ENCODE data around the gene NCBP3. TPM values are rescaled to one million over a fixed set of nuclear protein-coding genes. Genes with fewer than 3 reads are reported as not detected.

The NCBP3 gene
- total RNA-seq, 1 donor from 2014 or later: 133 TPM

- H3K36me3 Mint-ChIP-seq (ENCODE audit: unreplicated experiment): peaks cover 24% of the 10 kb centered on the region
- no peak overlapping the region for H3K4me3 Mint-ChIP-seq (ENCODE audit: unreplicated experiment)
- peaks cover 5% of the 10 kb centered on the region for H3K27me3 Mint-ChIP-seq (ENCODE audit: unreplicated experiment)
- DNase-seq: no peak
- peaks cover 8% of the 10 kb centered on the region for H3K9me3 Mint-ChIP-seq (ENCODE audit: unreplicated experiment)
- no peak overlapping the region for H3K27ac Mint-ChIP-seq (ENCODE audit: unreplicated experiment)
- H3K4me1 Mint-ChIP-seq (ENCODE audit: low read depth, unreplicated experiment): no peaks in the 10 kb centered on the region
- TF ChIP-seq CTCF (IDR thresholded peaks at IDR 0.05; ENCODE audit: partially characterized antibody, unreplicated experiment): no peak
Observed at GRCh38 chr17:3763777-3764170, 82.3 kb downstream of the NCBP3 start.

- no peak for DNase-seq
- Mint-ChIP-seq H3K27ac (ENCODE audit: unreplicated experiment) (no peak overlapping the region), H3K27me3 (ENCODE audit: unreplicated experiment) (peaks cover 5% of the 10 kb centered on the region), H3K4me1 (ENCODE audit: low read depth, unreplicated experiment) (no peaks in the 10 kb centered on the region), H3K4me3 (ENCODE audit: unreplicated experiment) (no peak overlapping the region), H3K36me3 (ENCODE audit: unreplicated experiment) (peaks cover 24% of the 10 kb centered on the region), H3K9me3 (ENCODE audit: unreplicated experiment) (peaks cover 8% of the 10 kb centered on the region)
- TF ChIP-seq CTCF (IDR thresholded peaks at IDR 0.05; ENCODE audit: partially characterized antibody, unreplicated experiment): no peak
Observed at GRCh38 chr17:3762922-3763776, 82.9 kb downstream of the NCBP3 start.

GRCh38 chr17:3761918-3762380 lies 84.1 kb downstream of the NCBP3 start:
- peaks cover 8% of the 10 kb centered on the region for H3K9me3 Mint-ChIP-seq (ENCODE audit: unreplicated experiment)
- peaks cover 5% of the 10 kb centered on the region for H3K27me3 Mint-ChIP-seq (ENCODE audit: unreplicated experiment)
- no peak for TF ChIP-seq CTCF (IDR thresholded peaks at IDR 0.05; ENCODE audit: partially characterized antibody, unreplicated experiment)
- H3K27ac Mint-ChIP-seq (ENCODE audit: unreplicated experiment): no peak overlapping the region
- DNase-seq: no peak
- H3K36me3 Mint-ChIP-seq (ENCODE audit: unreplicated experiment): peaks cover 24% of the 10 kb centered on the region
- no peaks in the 10 kb centered on the region for H3K4me1 Mint-ChIP-seq (ENCODE audit: low read depth, unreplicated experiment)
- no peak overlapping the region for H3K4me3 Mint-ChIP-seq (ENCODE audit: unreplicated experiment)

DNA sequence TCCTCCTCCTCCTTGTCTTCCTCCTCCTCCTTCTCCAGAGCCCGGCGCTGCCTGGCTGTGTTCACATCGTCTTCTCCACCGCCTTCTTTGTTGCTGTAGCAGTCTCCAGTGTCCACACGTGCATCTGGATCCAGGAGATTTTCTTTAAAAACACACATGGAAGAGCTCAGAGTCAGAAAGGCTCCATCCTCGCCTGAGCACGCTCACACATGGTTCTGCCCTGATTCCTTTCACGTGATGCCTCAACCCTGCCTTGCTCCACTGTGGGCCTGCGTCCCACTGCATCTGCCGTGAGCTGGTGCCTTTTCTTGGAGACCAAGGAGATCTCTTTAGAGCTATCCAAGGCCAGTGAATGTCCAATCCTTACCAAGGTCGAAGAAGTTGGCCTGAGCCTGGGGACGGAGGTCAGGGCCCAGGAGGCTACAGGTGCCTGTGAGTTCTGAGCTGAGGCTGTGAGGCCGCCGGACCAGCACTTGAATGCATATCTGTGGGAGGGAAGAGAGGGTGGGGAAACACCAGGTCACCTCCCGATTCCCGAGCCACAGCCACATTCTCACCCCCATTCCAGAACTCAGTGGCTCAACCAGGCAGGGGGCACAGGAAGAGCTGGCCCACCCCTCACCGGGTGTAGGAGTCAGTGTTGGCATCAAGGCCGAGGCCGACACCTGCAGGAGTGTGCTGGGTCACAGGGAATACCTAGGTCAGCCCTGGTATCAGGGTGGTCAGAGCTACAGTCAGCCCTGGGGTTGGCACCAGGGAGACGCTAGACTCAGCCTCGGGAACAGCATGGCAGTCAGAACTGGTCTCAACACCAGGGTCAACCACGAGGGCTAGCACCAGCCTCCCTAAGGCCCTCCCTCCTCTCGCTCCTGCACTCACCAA lies 84.8 kb downstream of the NCBP3 start:
- no peaks in the 10 kb centered on the region for H3K4me1 Mint-ChIP-seq (ENCODE audit: low read depth, unreplicated experiment)

More for the DNA sequence above, 84.8 kb downstream of the NCBP3 start:
- TF ChIP-seq CTCF (IDR thresholded peaks at IDR 0.05; ENCODE audit: partially characterized antibody, unreplicated experiment): no peak
- Mint-ChIP-seq H3K27ac (ENCODE audit: unreplicated experiment) (no peak overlapping the region), H3K4me3 (ENCODE audit: unreplicated experiment) (no peak overlapping the region), H3K36me3 (ENCODE audit: unreplicated experiment) (peaks cover 24% of the 10 kb centered on the region), H3K9me3 (ENCODE audit: unreplicated experiment) (peaks cover 8% of the 10 kb centered on the region), H3K27me3 (ENCODE audit: unreplicated experiment) (peaks cover 6% of the 10 kb centered on the region)
- no peak for DNase-seq

Data from glutamatergic neuron (in vitro differentiated cells).